RPMI7951 (cell line): ENCODE measurements around the gene KIF18B. TPM values are rescaled to one million over a fixed set of nuclear protein-coding genes. Genes with fewer than 3 reads are reported as not detected.

ENCODE experiments used
- DNase-seq: peaks from one replicate; pipeline ENCODE4 v3.0.0-alpha.2; 2012; ENCODE audit warnings: low read depth
- total RNA-seq: library from RNA; depleted of rRNA; stranded (reverse); fragments of >200 nt; shearing (Covaris generic); gene quantifications from 2 replicates; pipeline ENCODE4 v1.2.3, GENCODE V29; 2014

KIF18B gene
- total RNA-seq, 1 experiment from 2014 or later: 7.2 TPM

DNA sequence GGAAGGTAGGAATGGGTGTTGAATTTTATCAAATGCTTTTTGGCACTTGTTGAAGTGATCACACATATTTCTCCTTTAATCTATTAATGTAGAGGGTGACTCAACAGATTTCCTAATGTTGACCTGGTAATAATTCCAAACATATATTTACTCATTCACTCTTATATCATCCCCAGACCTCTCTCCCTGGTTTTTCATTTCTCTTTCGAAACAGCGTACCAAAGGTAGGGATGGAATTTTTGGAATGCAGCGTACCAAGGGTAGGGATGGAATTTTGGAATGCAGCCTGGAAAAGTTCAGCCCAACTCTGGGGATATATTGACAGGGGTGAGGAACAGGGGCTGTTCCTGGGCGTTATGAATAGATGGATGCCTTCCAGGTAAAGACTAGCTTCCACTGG, 7.3 kb downstream of the KIF18B start:
- no peak for DNase-seq

DNA sequence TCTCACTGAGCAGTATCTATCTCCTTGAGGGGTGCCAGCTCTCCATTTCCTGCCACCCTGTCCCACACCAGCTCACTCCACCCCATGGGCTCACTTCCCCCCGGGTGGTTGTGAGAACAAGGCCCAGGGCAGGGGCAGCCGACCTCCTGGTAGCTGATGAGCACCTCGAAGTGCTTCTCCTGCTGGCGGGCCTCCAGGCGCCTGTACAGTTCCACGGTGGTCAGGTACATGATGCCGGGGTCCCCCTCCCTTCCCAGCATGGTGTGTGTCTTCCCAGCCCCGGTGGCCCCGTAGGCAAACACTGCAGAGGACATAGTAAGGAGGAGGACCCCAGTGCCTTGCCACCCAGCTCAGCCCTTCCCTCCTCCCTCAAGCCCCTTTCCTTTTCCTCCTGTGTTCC, 12.5 kb downstream of the KIF18B start:
- DNase-seq: no peak

DNA sequence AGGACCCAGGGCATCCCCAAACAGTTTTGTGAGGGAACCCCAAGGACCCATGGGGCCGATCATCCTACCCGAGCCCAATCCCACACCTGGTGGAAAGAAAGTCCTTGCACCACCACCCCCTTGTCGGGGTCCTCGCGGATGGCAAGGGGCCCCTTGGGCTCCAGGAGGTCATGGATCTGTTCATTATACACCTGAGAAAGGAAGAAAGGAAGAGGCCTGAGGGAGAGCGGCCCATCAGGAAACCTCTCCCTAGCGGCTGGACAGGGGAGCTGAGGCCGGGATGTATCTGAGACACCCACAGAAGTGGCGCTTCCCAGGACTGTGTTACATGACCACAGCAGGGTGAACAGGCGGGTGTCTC, 12.8 kb downstream of the KIF18B start:
- DNase-seq: no peak

DNA sequence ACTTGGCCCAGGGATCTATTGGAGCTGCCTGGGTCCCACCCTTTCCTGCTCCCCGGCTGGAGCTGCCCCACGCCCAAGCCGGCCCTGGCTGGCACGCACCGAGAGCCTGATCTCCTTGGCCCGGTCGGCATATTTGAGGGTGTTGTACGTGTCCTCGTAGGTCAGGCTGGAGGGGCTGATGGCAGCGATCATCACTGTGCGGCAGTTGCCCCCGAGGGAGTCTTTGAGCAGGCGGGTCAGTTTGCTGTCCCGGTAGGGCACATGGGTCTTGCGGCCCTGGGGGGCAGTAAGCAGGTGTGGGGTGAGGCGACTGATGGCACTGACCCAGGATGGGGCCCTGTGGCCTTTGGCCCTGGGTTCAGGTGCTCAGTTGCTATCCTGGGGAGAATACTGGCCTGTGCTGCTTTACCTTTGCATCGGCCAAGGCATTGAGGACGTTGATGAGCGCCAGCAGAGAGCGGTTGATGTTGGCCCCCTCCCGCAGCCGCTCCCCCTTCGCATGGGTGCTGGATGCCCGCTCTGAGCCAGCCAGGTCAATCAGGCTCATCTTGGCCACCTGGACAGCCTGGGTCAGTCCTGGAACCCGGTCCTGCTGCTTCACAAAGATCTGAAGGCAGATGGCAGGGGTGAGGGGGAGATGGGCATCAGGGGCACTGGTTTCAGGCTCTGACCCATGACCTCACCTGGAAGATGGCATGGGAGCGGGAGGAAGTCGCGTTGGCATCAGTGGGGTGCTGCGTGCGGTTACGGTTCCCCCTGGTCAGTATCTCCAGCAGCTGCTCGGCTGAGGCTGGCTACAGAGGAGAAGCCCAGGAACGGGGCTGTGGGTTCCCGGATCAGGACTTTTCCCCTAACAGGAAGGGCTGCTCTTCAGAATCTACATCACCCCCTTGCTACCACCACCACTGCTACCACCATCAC, 13.5 kb downstream of the KIF18B start:
- no peak for DNase-seq

DNA sequence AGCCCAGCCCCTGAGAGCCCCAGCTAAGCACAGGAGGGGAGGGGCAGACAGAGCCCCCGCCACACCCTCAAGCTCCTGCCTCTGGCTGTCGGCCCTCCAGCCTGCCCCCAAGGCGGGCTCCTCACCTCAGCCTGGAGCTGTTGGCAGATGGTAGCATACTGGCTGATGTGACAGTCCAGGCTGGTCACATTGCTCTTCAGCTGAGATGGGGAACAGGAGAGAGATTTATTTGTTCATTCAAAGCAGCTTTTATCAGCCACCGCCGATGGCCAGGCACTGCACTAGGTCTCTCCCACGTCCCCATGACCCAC, 14.8 kb downstream of the KIF18B start:
- DNase-seq: no peak

DNA sequence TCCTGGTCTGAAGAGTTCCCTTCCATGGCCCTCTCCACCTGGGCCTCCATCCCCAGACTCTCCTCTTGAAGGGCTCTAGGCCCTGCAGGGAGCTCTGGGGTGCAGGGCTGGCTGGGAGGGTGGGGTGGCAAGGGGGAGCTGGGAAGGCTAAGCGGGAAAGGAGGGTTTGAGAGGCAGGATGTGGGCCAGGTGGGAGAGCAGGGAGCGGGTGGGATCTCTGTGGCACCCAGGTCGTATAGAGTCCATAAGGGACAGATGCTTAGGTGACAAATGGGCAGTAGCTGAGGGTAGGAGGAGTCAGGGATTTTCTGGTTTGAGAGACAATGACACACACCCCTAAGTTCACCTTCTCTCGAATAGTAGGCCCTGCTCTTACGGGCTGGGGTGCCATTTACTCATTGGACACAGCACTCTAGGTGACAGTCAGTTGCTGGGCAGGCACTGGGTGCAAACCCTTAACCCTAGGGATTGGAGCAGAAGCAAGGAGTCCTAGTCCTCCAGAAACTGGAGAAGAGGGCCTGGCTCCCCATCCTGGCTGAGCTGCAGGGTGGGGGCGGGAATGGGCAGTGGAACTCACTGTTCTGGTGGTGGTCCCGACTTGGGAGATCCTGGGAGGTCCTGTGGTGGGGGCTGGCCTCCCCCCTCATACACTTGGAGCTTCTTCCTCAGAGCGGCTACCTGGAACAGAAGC, 15.3 kb downstream of the KIF18B start:
- DNase-seq: no peak

DNA sequence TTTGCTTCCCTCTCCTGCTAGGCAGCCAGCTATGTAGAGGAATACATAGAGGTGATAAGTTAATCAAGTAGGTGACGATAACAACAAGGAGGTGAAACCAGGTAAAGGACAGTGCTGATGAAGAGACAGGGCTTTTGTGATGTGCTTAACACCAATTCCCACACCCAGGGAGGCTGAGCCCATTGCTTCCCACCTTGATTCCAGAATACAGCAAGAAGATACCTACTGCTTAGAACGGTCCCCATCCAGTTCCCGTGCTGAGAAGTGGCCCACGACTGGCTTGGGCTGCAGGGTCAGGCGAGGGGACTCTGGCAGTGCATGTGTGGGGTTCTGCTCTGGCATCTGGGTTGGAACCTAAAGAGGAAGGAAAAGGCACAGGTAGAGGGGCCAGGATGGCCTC, 16.2 kb downstream of the KIF18B start:
- DNase-seq: no peak

DNA sequence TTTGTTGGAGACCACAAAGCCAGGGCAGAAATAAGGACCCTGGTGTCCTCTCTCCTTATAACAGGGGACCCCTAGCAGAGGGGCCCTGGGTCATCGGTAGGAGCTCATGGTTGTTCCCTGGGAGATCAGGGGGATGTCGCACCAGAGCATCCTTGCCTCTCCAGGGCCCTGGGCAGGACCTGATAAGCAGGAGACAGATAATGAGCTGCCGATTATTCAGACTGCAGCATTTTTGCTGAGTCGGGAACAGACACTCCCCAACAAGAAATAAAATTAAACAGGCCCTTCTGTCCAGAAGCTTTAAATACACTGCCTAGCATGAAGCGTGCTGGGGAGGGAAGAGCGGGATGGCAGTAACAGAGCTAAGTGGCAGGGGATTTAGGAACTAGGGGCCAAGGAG, 16.9 kb downstream of the KIF18B start:
- DNase-seq: no peak

DNA sequence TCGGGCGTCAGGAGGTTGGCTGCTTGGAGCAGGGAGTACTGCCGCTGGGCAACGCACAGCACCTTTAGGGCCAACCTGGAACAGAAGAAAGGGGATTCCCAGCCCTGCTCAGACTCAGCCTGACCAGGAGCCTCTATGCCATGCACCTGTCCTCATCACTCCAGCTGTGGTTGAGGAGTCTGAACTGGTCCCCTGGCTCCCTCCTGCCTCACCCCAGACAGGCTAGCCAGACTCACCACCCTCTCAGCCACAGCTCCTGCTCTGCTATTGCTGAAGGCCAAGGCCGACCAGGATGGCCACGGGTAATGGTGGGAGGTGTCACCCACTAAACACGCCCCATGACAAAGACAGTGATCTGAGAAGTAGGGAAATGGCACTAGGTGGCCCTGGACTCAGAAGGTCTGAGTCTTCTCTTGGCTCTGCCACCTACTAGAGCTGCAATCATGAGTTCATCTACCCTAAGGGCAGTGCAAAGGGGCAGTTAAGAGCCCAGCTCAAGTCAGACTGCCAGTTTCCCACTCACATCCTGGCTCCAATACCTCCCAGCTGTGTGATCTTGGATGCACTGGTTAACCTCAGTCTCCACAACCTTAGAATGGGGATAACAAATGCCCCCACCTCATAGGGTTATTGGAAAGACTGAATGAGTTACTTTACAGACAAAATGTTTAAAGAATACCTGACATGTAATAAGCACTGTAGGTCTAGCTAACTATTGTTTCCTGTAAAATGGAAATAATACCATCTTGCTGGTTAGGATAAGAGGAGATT, 18.4 kb downstream of the KIF18B start:
- no peak for DNase-seq

DNA sequence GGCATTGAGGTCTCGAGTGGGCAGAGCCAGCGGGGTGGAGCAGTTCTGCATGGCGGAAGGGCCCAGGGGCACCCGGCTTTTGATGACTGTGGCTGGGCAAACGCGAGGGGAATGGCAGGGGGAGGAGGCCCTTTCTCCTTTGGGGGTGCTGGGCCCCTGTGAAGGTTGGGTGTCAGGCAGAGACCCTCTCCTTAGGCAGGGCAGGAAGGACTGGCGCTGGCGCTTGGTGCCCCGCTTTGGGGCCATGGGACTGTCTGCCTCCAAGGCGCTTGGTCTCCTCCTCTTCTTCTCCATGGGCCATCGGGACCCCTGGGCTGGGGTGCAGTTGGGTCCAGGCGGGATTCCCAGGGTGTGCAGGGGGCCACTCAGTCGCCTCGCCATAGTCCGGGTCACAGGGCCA, 19.4 kb downstream of the KIF18B start:
- no peak for DNase-seq

DNA sequence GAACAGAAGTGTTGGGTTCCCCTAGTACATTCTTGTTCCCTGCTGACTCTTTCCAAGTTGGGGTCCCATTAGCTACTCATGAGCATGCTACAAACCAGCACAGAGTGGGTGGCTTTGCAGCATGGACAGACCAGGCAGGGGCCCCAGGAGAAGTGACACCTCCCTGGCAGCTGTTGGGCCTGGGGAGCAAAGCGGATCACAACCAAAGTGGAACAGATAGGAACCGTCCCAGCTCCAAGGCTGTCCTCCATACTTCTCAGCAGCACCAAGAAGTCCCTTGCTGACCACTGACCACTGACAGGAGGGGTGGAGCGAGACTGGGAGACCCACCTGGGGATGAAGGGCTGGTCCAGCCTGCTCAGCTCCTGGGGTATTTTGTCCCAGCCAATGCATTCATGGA, 19.9 kb downstream of the KIF18B start:
- no peak for DNase-seq

DNA sequence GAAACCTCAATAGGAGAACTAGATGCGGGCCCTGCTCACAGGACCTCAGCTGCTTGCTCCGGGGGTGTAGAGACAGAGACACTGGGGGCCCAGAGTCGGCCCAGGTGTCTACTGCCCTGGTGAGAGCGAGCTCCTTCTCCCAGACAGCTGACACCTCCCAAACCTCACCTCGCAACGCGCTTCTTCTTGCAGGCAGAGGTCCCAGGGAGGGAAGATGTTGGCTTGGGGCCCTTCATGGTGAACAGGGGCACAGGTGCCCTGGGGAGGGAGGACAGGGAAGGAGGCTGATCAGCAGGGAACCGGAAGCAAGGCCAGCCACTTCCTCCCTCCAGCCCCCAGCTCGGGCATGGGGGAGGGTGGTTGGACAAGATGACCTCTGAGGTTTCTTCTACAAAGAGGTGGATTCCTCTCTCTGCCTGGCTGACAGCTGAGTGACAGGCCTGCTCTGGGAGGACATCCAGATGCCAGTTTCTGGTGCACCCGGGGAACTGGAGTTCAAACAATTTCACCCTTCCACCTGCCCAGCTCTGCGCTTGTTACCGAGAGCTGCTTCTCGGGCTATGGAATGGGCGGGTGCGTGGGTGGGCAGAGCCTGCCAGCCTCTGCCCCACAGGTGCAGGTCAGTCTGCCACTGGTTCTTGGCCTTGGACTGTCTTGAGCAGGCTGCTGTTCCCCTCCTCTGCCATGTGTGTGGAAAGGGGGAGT, 20.6 kb downstream of the KIF18B start:
- no peak for DNase-seq

DNA sequence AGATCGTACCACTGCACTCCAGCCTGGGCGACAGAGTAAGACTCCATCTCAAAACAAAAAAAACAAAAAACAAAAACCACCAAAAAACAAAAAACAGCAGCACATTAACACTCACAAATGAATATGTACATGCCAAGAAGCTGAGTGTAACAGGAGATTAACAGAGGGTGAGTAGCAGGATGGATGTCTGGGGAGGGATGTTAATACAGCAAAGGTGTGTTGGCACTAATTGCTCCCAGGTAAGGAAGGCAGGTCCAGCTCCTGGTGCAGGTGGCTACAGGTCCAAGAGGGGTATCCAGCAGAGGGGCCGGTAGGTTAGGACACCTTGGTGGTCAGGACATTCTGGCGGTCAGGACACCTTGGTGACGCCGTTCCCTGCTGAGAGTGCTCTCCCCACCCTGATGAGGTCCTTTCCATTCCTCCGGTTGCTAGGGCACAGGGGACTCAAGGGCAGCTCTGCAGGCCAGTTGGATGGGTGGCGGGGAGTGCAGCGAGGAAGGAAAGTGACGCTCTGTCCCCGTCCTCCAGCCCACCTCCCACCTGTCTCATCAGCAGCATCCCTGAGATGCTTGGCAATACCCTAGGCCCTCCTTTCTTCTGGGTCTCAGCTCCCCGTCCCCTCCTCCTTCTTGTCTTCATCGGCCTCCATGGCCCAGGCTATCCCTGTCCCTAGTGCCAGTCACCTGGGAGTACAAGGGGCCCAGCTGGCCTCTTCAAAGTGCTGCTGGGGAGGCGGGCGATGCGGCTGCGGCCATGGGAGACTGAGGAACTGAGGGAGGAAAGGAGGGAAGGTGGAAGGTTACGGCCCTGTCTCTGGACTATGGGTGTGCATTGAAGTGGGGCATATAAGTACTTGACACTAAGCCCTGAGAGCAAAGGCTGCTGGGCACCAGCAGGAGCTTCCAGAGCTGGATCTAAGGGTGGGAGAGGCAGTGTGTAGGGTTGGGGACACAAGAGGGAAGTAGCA, 21.6 kb downstream of the KIF18B start:
- no peak for DNase-seq

DNA sequence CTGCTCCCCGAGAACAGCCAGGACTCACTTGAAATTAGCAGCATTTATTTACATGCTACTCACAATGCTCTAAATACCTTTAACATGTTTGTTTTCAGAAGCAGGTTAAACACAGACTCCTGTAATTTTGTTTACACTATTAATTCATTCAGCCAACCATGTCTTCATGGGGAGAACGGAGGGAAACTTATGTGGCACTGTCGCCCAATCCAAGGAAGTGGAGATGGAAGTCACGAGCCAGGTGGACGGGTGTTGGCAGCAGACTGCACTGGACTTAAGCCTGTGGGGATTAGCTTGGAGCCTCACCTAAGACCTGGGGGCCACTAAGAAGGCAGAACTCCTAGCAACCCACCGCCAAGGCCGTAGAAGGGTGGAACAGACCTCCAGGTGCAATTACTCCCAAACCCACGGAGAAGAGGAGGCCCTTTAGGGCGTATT, 23.4 kb downstream of the KIF18B start:
- DNase-seq: no peak

DNA sequence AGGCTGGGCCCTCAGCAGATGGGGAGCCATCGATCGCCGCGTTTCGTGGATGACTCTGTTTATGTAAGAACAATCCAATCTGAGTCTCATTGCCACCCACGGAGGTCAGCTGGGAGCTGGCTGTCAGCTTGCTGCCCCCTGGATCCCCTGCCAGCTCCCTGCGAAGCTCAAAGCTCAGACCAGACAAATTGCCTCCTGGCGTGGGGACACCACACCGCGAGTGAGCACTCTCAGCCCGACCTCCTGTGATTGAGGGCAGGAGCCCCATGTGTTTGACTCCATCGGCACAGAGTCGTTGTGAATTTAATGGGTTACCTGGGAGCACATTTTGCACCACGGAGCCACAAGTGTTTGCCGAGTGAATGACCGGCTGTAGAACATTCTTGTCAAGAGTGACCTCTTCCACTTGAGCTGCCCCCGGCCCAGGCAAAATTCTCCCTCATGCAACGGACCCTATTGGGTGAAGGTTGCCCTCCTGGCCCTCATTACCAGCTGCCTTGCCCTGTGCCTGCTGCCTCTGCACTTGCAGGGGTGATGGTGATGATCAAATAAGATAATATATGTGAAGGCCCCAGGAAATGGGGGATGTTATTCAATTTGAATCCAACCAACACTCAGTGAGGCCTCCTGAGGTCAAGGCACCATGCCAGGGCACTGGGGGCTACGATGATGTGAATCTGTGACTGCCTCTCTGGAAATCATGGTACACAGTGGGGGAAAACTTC, 24.7 kb downstream of the KIF18B start:
- DNase-seq: no peak

DNA sequence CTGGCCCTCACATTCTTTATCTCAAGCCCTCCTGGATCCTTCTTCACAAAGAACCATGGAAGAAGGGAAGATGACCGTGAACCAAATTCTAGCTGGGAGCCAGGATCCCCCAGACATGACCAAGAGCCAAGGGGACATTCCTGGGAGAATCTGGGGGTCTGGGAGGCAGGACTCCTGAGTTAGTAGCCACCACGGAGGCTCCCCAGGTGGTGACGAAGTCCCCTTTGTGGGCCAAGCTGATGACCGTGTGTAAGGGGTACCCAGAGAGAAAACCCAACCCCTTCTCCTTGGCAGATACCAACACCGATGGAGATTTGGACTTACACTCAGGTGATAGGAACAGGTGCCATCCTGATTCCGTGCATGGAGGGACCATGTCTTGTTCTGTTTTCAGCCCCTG, 25.4 kb downstream of the KIF18B start:
- DNase-seq: no peak

DNA sequence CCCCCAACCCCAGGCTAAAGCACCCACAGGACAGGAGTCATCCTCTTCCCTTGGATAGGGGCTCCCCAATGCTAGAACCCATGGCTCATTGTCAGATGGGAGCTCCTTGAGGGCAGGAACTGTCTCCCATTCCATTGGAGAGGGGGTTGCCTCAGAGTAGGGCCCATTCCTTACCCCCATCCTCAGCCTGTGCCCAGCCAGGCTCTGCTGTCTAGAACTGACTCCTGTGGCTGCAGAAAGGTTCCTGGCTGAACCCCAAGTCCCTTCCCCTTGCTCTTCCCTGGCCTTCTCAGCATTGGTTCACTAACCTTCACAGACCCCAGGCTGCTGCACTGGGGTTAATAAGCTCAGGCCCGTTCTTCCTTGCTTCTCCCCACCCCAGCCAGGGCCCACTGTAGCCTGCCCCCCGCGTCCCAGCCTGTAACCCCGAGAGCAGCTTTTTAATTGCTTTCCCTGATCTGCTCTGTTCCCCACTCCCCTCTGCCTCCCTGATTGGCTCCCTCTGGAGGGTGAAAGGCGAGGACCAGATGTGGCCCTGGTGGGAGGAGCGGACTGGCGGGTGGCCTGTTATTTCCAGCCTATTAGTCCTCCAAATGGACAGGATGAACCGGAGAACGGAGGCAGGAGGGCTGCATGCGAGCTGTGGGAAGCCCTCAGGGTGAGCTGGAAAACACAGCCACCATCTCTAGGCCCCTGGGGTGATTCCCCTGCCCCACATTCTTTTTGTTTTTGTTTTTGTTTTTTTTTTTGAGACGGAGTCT, 26.3 kb downstream of the KIF18B start:
- DNase-seq: no peak

DNA sequence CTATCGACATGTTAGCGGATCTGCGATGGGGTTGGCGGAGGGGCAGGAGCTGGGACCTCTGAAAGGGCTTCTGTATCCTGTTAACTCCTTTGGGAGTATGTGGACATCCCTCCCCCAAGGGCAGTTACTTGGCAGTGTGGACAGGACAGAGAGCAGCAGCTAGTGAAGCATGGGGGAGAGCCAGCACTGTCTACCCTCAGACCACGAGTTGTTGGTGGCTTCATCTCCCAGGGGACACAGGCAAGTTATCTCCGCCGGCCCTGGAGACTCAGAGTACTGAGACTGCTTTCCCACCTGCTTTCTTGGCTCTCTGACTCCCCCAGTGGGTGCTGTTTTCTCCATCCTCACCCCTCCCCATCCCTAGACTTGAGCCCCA, 27.0 kb downstream of the KIF18B start:
- DNase-seq: no peak

DNA sequence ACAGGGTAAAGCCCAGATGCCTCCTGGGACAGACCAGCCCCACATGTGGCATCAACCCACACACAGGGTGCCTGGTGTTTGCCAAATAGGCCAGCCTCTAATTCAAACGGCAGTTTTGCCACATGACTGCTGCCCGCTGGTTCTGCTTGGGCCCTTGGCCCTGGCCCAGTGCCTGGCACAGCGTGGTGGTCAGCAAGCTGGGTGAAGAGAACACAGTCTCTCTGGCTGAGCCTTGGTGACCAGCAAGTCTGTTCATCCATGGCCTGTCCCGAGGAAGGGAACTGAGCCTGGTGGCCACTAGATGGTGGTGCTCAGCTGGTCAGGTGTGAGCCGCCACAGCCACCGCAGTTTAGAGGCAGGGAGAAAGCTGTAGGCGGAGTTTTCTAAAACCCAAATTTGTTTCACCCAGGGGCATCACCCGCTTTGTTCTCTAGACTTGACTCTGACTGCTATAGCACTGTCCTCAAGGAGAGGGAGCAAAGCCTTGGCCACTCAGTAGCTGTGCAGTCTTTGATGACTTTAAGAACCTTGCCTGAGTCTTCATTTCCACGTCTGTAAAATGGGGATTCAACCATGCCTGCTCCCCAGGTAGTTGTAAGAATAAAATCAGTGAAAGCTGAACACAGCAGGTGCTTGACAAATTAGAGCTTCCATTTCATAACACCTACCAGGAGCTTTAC, 27.5 kb downstream of the KIF18B start:
- peak; percentile 76 for DNase-seq
